NOMO-1 treated with dmso at 0.1 percent for 144 hours (cell line): ENCODE measurements around the gene ZNF792.
"Not testable (repeated sequence)": the region's sequence is repeated elsewhere in the genome, so short reads cannot be mapped to it uniquely, and the experiment has no call there.

Experiments used
- DNase-seq: peaks from one replicate; lab custom pipeline; 2025; ENCODE audit not compliant: unreplicated experiment; lab: John Stamatoyannopoulos, UW

ZNF792 gene

DNA sequence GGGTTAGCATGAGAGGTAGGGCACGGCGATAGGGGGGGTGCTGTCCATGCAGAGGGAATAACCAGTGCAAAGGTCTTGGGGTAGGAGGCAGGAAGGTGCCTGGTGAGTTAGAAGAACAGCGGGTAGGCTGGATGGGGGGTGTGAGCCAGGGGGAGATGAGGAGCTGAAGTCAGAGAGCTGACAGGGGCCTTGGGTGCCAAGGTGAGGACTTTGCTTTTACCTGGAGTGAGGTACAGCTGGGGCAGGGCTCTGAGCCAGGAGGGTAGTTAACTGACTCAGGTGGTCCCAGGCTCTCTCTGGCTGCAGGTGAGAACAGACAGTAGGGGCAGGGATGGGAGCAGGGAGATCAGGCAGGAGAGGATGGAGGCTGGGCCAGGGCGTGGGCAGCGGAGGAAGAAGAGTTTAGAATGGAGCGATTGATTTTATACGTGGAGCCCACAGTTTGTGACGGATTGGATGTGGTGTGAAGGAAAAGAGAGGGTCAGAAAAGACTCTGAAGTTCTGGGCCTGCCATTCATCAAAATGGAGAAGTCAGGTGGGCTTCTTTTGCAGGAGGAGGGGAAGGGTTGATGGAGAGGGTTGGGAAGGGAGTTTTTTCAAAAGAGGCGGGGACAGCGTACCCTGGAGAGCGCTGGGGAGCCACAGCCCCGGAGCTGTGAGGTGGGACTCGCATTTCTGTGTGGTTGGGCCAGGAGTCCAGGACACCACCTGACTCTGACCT, 34.9 kb upstream of the ZNF792 start:
- no peak for DNase-seq

GRCh38 chr19:34998224-34998623, 34.2 kb upstream of the ZNF792 start:
- not testable (repeated sequence) for DNase-seq

GRCh38 chr19:34997071-34997617, 33.1 kb upstream of the ZNF792 start:
- DNase-seq = no peak

GRCh38 chr19:34995551-34995950, 31.5 kb upstream of the ZNF792 start:
- no peak for DNase-seq

DNA sequence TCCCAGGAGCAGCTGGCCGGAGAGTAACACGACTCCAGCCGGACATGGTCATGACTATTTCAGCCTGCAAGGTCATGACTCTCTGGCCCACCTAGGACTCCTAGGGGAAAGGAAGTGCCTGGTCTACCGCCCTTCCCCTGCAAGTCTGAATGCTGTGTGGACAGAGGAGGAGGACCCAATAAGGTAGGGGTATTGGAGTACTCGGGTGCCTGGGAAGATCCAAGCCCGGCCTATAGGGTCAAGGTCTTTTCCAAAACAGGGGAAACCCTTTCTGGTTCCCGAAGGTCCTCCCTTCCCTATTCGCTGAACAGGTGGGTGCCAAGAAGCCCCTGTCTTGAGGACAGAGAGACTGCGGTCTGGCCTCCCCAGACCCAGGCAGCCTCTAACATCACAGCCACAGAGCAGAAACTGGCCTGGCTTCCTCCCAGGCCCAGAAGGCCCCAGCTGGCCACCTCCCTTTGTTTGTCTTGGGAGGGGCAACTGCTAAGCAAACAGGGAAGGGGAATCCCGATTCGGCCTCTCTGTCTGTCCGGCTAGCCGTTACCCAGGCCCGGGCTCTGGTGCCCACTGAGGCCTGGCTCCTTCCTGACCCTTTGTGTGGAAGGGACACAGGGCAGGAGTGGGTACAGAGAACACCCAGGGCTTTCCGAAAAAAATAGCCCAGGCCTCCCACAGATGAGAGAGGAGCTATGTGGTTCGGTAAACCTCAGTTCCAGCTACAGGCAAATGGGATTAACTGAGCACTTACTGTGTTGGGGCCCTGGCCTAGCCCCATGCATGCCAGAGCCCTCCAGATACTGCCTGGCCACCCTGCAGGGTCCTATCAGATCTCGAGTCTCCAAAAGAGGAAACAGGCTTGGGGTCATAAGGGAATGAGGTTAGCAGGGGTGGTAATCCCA, 30.9 kb upstream of the ZNF792 start:
- no peak for DNase-seq

DNA sequence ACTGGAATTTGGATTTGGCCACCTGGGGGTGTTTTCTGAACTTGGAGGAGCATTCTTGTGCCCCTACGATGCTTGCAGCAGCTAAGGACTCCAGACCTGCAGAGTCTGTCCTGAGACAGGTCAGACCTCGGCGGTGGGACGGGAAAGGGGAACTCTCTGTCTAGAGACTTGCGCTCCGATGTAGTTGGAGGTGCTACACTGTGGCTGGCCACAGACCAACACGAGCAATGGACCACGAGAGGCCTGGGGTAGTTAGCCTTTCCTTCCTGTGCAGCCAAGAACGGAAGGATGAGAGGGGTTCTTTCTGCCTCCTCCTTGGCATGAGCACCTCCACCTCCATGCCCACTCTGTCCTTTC, 30.2 kb upstream of the ZNF792 start:
- no peak for DNase-seq

DNA sequence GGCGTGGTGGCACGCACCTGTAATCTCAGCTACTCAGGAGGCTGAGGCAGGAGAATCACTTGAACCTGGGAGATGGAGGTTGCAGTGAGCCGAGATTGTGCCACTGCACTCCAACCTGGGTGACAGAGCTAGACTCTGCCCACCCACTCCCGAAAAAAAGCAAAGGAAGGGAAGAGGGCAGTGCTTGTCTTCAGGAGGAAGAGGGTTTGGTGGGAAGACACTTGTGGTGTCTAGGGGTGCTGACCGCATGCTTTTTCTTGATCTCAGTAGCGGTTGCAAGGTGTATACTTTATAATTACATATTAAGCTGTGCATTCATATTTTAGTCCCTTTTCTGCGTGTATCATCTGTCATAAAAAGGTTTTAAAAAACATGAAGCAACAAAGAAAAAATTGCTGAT, 28.6 kb upstream of the ZNF792 start:
- not testable (repeated sequence) for DNase-seq

DNA sequence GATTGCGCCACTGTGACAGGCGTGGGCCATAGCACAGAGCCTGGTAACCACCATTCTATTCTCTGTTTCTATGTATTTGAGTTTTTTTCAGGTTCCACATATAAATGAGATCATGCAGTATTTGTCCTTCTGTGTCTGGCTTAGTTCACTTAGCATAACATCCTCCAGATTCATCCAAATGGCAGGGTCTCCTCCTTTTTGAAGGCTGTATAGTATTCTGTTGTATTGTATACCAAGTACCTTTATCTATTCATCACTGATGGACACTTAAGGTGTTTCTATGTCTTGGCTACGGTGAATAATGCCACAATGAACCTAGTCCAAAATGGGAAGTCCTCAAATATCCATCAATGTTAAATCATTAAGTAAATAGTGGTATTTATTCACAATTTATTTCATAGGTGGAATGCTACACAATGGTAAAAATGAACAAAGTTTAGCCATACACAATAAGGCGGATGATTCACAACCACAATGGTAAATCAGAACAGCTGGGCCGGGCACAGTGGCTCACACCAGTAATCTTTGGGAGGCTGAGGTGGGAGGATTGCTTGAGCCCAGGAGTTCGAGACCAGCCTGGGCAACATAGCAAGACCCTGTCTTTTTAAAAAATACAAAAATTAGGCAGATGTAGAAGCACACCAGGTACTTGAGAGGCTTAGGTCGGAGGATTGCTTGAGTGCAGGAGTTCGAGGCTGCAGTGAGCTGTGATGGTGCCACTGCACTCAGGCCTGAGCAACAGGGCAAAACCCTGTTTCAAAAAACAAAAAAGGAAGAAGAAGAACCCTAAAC, 27.7 kb upstream of the ZNF792 start:
- no peak for DNase-seq

DNA sequence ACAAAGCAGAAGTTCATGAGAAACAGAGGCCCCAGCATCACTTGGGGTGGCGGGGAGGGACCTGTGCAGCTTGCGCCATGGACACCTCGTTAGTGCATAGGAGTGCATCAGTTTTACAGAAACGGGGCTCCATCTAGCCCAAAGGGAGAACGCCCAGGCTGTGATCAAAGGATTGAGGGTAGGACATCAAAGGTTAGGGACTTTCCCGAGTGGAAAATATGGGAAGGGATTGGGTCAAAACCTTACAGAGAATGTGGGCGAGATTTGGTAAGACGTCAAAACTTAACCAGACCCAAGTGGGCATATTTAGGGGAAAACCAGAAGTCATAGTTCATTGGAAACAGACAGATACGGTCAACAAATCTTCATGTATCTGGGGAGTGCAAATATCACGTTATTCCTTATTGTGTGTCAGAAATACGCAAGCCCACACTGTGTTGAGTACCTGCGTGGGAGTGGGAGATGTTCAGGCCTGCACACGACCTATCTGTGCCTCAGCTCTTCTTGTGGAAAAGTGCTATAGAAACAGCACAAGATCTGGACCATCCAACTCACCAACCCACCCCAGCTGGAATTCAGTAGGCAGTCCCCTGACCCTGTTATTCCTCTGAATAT, 26.7 kb upstream of the ZNF792 start:
- no peak for DNase-seq

DNA sequence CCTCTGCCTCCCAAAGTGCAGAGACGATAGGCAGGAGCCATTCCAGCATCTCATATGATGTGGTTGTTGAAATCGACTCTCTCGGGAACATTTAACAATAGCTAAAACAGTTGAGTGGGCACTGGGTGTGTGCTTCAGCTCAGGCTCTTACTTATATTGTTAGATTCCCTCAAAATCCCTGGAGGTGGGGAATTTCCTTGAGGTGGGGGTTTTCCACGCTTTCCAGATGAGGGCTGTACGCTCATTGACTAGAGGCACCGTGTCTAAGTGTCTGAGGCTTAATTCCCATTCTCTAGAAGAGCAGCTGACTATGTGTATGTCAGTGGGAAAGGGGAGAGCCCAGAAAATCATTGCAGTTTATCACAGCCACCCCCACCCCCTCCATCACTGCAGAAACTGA, 25.3 kb upstream of the ZNF792 start:
- DNase-seq = no peak

DNA sequence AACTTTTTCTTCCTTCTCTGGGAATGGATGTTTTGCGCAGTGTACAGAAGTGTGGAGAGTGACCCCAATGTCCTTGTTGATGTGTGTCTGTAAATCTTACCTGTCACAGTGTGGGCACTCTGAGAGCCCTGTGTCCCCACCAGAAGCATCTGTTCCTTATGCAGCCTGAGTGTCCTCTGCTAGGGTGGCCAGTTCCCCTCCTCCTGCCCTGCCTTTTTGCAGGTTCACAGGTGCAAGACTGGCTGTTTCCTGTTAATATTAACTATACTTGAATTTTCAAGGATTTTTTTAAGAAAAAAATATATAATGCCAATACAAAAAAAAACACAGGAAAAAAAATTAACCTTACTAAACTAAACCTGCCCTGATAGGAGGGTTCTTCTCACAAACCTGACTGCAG, 24.1 kb upstream of the ZNF792 start:
- no peak for DNase-seq

- no peak for DNase-seq
Observed at GRCh38 chr19:34985249-34986022, 21.4 kb upstream of the ZNF792 start.

- no peak for DNase-seq
Observed at GRCh38 chr19:34984287-34984686, 20.3 kb upstream of the ZNF792 start.

DNA sequence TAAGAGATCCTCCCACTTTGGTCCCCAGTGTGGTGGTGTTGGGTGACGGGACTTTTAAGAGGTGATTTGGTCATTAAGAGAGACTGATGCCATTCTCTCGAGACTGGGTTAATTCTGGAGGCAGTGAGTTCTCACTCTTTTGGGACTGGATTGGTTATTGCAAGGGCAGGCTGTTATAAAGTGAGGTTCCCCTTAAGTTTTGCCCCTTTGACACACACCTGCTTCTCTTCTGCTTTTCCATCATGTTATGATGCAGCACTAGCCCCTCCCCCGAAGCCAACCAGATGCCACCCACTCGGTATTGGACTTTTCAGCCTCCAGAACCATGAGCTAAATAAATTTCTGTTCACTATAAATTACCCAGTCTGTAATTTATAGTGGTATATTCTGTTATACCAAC, 19.8 kb upstream of the ZNF792 start:
- DNase-seq = no peak

DNA sequence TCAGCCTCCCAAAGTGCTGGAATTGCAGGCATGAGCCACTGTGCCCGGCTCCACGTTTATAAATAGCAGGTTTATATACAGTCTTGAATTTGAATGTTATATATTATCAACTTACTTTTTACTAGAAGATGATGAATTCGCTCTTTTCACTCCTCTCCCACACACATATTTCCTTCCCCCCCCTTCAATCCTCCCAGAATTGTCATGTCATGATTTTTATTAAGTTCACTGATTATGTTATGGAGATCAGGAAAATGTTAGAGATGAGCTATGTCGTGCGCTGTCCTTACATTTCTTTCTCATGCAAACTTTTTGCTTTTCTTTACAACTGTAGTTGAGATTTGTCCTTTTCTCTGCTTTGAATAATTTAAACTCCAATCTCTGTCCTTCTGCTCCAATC, 18.2 kb upstream of the ZNF792 start:
- no peak for DNase-seq

DNA sequence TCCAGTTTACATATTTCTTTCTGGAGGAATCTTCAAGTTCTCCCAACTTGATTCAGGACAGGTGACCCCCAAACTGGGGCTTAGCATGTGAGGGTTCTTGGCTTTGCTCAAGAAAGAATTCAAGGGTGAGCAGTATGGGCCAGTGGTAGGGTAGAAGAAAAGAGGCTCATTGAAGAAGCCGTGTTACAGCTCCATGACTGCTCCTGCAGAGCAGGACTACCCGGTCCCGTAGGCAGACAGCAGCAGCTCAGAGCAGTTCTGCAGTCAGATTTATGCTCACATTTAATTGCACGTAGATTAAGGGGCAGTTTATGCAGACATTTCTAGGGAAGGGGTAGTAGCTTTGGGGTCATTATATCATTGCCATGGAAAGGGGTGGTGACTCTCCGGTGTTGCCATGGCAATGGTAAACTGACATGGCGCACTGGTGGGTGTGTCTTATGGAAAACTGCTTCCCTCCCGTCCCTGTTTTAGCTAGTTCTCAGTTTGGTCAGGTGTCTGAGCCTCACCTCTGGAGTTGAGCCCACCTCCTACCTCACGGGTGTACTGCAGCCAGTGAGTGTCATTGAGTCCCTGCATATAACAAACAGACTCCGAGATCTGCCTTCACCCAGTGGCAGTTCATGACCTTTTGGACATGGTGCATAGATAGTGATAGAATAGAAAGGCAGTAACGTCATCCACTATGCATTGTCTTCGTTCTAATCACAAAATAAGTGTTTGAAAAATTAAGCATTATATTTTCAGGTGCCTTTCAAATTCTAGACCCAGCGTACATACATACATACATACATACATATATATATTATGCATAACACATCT, 16.0 kb upstream of the ZNF792 start:
- no peak for DNase-seq

GRCh38 chr19:34976611-34977010, 12.6 kb upstream of the ZNF792 start:
- DNase-seq = no peak

DNA sequence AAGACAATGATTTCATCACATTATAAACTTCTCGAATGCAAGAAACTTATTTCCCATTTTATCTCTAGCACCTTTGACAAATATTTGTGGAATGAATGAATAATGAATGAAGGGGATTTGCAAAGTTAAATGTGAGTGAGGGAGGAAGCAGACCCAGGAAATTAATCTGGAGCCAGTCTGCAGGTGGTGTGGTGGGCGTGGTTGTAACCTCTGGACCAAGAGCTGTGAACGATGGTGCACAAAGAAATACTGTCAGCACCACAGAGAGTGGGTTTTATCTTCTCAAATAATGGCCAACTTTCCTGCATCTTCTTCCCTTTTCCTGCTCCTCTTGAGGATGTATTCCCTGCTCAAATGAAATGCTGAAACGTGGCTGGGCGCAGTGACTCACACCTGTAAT, 11.0 kb upstream of the ZNF792 start:
- DNase-seq = no peak

GRCh38 chr19:34974646-34975045, 10.6 kb upstream of the ZNF792 start:
- DNase-seq = no peak
